K562 (cell line): ENCODE measurements around the gene GABPB1. TPM values are rescaled to one million over a fixed set of nuclear protein-coding genes. Genes with fewer than 3 reads are reported as not detected.

ENCODE experiments used
- ATAC-seq: fragments of 200-7000 bp; cut with Tn5 transposase; 3 replicates; pipeline ENCODE4 v1.9.1; 2020; ENCODE audit warnings: moderate library complexity
- BruUV-seq: library from RNA; stranded (reverse); fragments of 400-500 nt; replicated peaks from 2 replicates; lab custom pipeline; 2021; lab: Mats Ljungman, UMichigan
- CTCF ChIA-PET: fragments of 300-600 bp; formaldehyde crosslinking; extraction: SDS; loops from one replicate; lab custom pipeline; 2021; ENCODE audit warnings: low intra/inter-chr PET ratio; lab: Yijun Ruan, JAX
- POLR2A ChIA-PET: fragments of 300-600, 350-650 bp; sonication (Branson Sonifier 250); formaldehyde crosslinking; extraction: SDS; loops from one replicate; lab custom pipeline; 2021; ENCODE audit warnings: antibody characterized with exemption, inconsistent platforms; lab: Yijun Ruan, JAX
- DNase-seq, 4 experiments: peaks; one replicate each; pipeline versions ENCODE4 v3.0.0 to v3.0.0-alpha.2; 2011 to 2018; ENCODE audit warnings: low spot score in 3 of 4, mixed read lengths in 3 of 4; ENCODE audit errors: extremely low read depth in 1 of 4
- FAIRE-seq: peaks from 2 replicates; lab custom pipeline; 2011; peaks lifted over from hg19 to GRCh38; lab: Jason Lieb, UNC
- H2AFZ ChIP-seq: 2 replicates; pipeline ENCODE4 v1.6.0; 2011; ENCODE audit warnings: low read depth, low read length, control low read depth, inconsistent platforms
- H3K27ac ChIP-seq: fragments of 200-600 bp; 3 replicates; pipeline ENCODE4 v1.8.0; 2011; ENCODE audit warnings: low read depth, mild to moderate bottlenecking, control low read depth, inconsistent platforms, low read length, moderate library complexity, mixed read lengths; ENCODE audit errors: extremely low read depth
- H3K27me3 ChIP-seq, 2 experiments: fragments of 300-600 bp in 1 of 2; 2 replicates in 1 of 2; 3 replicates in 1 of 2; pipeline versions ENCODE4 v1.6.0 to v1.8.0; 2011; ENCODE audit warnings: inconsistent platforms in 2 of 2, low read length in 2 of 2, mild to moderate bottlenecking in 1 of 2, mixed read lengths in 1 of 2, moderate library complexity in 1 of 2; ENCODE audit not compliant: control insufficient read depth in 2 of 2, insufficient read depth in 2 of 2
- H3K36me3 ChIP-seq: fragments of 300-600 bp; 3 replicates; pipeline ENCODE4 v1.8.0; 2011; ENCODE audit warnings: mild to moderate bottlenecking, low read length, inconsistent platforms; ENCODE audit not compliant: control insufficient read depth, insufficient read depth
- H3K4me1 ChIP-seq, 2 experiments: fragments of 200-600 bp in 1 of 2; replicated peaks in 1 of 2; 2 replicates in 1 of 2; 3 replicates in 1 of 2; pipeline versions ENCODE4 v1.5.1 to v1.8.0; 2011; ENCODE audit warnings: inconsistent platforms in 2 of 2, low read length in 2 of 2, mild to moderate bottlenecking in 1 of 2, mixed read lengths in 1 of 2, moderate library complexity in 1 of 2; ENCODE audit not compliant: control insufficient read depth in 2 of 2, insufficient read depth in 2 of 2
- H3K4me2 ChIP-seq: 2 replicates; pipeline ENCODE4 v1.6.1; 2011; ENCODE audit warnings: low read length, control low read depth, inconsistent platforms, mixed read lengths; ENCODE audit not compliant: insufficient read depth
- H3K4me3 ChIP-seq: fragments of 200-600 bp; sonication (generic), shearing (Covaris generic); 2 replicates; pipeline ENCODE4 v1.5.1; 2016; ENCODE audit warnings: control low read depth, inconsistent platforms
- H3K79me2 ChIP-seq: fragments of 200-600 bp; 3 replicates; pipeline ENCODE4 v1.8.0; 2011; ENCODE audit warnings: low read length, inconsistent platforms; ENCODE audit not compliant: control insufficient read depth, insufficient read depth
- H3K9ac ChIP-seq, 2 experiments: 2 replicates each; pipeline versions ENCODE4 v1.6.0 to v1.6.1; 2011; ENCODE audit warnings: low read depth in 2 of 2, low read length in 2 of 2, control low read depth in 1 of 2, inconsistent platforms in 1 of 2, mild to moderate bottlenecking in 1 of 2, mixed read lengths in 1 of 2; ENCODE audit not compliant: insufficient read depth in 1 of 2
- H3K9me1 ChIP-seq: one replicate; pipeline ENCODE4 v1.6.0; 2011; ENCODE audit warnings: inconsistent platforms, mild to moderate bottlenecking, low read length, moderate library complexity; ENCODE audit not compliant: control insufficient read depth, insufficient read depth
- H3K9me3 ChIP-seq: replicated peaks from 2 replicates; pipeline ENCODE4 v1.5.1; 2011; ENCODE audit warnings: low read depth, low read length, inconsistent platforms; ENCODE audit not compliant: control insufficient read depth, insufficient read depth
- H4K20me1 ChIP-seq: replicated peaks from 2 replicates; pipeline ENCODE4 v1.6.1; 2011; ENCODE audit warnings: low read length, inconsistent platforms, mixed read lengths; ENCODE audit not compliant: control insufficient read depth, insufficient read depth
- CAMTA2 ChIP-seq: fragments of 250-450 bp; sonication (Bioruptor Pico); conservative IDR thresholded peaks from 2 replicates; pipeline ENCODE4 v1.5.1; 2022
- CBX5 ChIP-seq: IDR thresholded peaks from 2 replicates; pipeline ENCODE4 v1.6.1; 2014; ENCODE audit warnings: low read depth, borderline replicate concordance
- CBX8 ChIP-seq: fragments of 200-600 bp; sonication (generic); IDR thresholded peaks from 2 replicates; pipeline ENCODE4 v1.6.1; 2012; ENCODE audit warnings: borderline replicate concordance, mixed run types, low read depth, mild to moderate bottlenecking, moderate library complexity, mixed read lengths, low read length, control low read depth, inconsistent platforms; ENCODE audit not compliant: poor library complexity, severe bottlenecking; ENCODE audit errors: extremely low read depth
- CEBPB ChIP-seq: fragments of 450-650 bp; IDR thresholded peaks from 2 replicates; pipeline ENCODE4 v1.6.1; 2016; ENCODE audit warnings: missing genetic modification characterization, missing compliant biosample characterization
- EHMT2 ChIP-seq: fragments of 450-650 bp; IDR thresholded peaks from 2 replicates; pipeline ENCODE4 v1.6.1; 2018; ENCODE audit warnings: antibody characterized with exemption
- NFRKB ChIP-seq: fragments of 450-650 bp; IDR thresholded peaks from 2 replicates; pipeline ENCODE4 v1.6.1; 2016; ENCODE audit warnings: low read depth
- POLR2H ChIP-seq: IDR thresholded peaks from 2 replicates; pipeline ENCODE4 v1.6.1; 2016; ENCODE audit warnings: missing genetic modification characterization, low read depth, mild to moderate bottlenecking, control low read depth, missing compliant biosample characterization, moderate library complexity
- RBM15 ChIP-seq: fragments of 200-400 bp; formaldehyde crosslinking; IDR thresholded peaks from 2 replicates; pipeline ENCODE4 v1.6.1; 2018; ENCODE audit warnings: mild to moderate bottlenecking, low read length, moderate library complexity; ENCODE audit not compliant: insufficient read depth
- TAF1 ChIP-seq: IDR thresholded peaks from 2 replicates; pipeline ENCODE4 v1.6.1; 2011; ENCODE audit warnings: mild to moderate bottlenecking, low read length, moderate library complexity; ENCODE audit not compliant: insufficient read depth, control insufficient read depth, severe bottlenecking; ENCODE audit errors: extremely low read depth
- TRIM24 ChIP-seq, 2 experiments: fragments of 450-650 bp; IDR thresholded peaks; 2 replicates each; pipeline ENCODE4 v1.6.1; 2016
- TRIM28 ChIP-seq: fragments of 450-650 bp; IDR thresholded peaks from 2 replicates; pipeline ENCODE4 v1.6.1; 2017
- ZHX1 ChIP-seq: fragments of 150-350 bp; conservative IDR thresholded peaks from 2 replicates; pipeline ENCODE4 v1.6.1; 2014; ENCODE audit warnings: low read length
- ZNF175 ChIP-seq: fragments of 200-800 bp; sonication (Bioruptor generic); IDR thresholded peaks from 2 replicates; pipeline ENCODE4 v1.6.1; 2016; ENCODE audit warnings: low read depth, mild to moderate bottlenecking, missing genetic modification characterization, missing compliant biosample characterization
- ZNF232 ChIP-seq: sonication (generic); formaldehyde crosslinking; IDR thresholded peaks from 2 replicates; pipeline ENCODE4 v1.8.0; 2022; ENCODE audit warnings: mild to moderate bottlenecking, missing genetic modification reagents
- ZNF354B ChIP-seq: fragments of 250-450 bp; sonication (Bioruptor Pico); IDR thresholded peaks from 2 replicates; pipeline ENCODE4 v1.4.0; 2020
- ZNF766 ChIP-seq: fragments of 200-800 bp; sonication (Bioruptor generic); conservative IDR thresholded peaks from 2 replicates; pipeline ENCODE4 v1.6.1; 2016; ENCODE audit warnings: missing genetic modification characterization, missing compliant biosample characterization
- WGBS: fragments of 100-300 bp; shearing (Covaris generic); methylation state at CpG from one replicate; pipeline ENCODE4 v1.1.6; 2016; ENCODE audit warnings: low coverage, mixed read lengths; ENCODE audit not compliant: insufficient coverage; ENCODE audit errors: missing lambda C conversion rate; 5-methylcytosine and 5-hydroxymethylcytosine counted together
- in situ Hi-C: fragments of 300-500 bp; cut with MboI; formaldehyde crosslinking; loops from 4 replicates; pipeline ENCODE4 v1.15.0; 2018; ENCODE audit warnings: inconsistent platforms, mixed read lengths
- intact Hi-C: fragments of 100-400 bp; cut with micrococcal nuclease; formaldehyde crosslinking; loops from 2 replicates; pipeline ENCODE4 v1.14.2; 2022
- polyA plus RNA-seq, 8 experiments: library from polyadenylated mRNA; depleted of rRNA in 4 of 8; stranded (reverse) in 5 of 8; unstranded in 3 of 8; fragments of >200 nt; fragmentation: Nextera tagmentation in 2 of 8; fragmentation: Illumina TruSeq in 1 of 8; extraction: Ambion mirVana in 2 of 8; extraction: Trizol in 1 of 8; gene quantifications; 2 replicates each; pipeline versions ENCODE4 v1.2.1 to v1.2.3, GENCODE V29; 2011 to 2014; ENCODE audit warnings: inconsistent platforms in 1 of 8, missing spikeins in 1 of 8
- total RNA-seq, 7 experiments: library from RNA; depleted of rRNA in 6 of 7; stranded (reverse); fragments of >200 nt in 6 of 7; fragmentation: Illumina TruSeq in 2 of 7; extraction: Trizol in 2 of 7; gene quantifications; 2 replicates each; pipeline versions ENCODE4 v1.2.1 to v1.2.3, GENCODE V29; 2011 to 2021; ENCODE audit warnings: low replicate concordance in 1 of 7

The GABPB1 gene
- total and polyA plus RNA-seq, 9 of the 15 experiments (the other 6 are each of a cell fraction or from before 2014, with no cell fraction given) = 11.8 to 42.3 (median 33.2) TPM

GRCh38 chr15:50355980-50356379 lies 982 bp upstream of the GABPB1 start:
- DNase-seq (no peak), ATAC-seq (no peak)
- peaks cover 9 to 14% of the 10 kb centered on the region in 2 experiments; a peak in 4 of 5 replicates for H3K4me1 ChIP-seq
- in situ Hi-C loops = loop anchor here (10.0 kb wide), 1 partner anchor 549 kb away; the partner anchor contains the start of gene AP4E1
- H3K27me3 ChIP-seq = no peaks in the 10 kb centered on the region
- H3K9me1 ChIP-seq = no peaks in the 10 kb centered on the region
- H3K4me2 ChIP-seq = peak overlapping the region; percentile 95
- intact Hi-C loops = loop anchor here (2.0 to 10.0 kb wide), 2 partner anchors 69 to 549 kb away; partner anchors contain the start of genes AP4E1 and USP8
- BruUV-seq = no TSS peak
- TF ChIP-seq ZNF175 (CRISPR knock-in tag) (no peak), RBM15 (no peak), CBX5 (no peak), ZHX1 (no peak), TRIM28 (no peak), ZNF766 (CRISPR knock-in tag) (no peak), ZNF232 (CRISPR knock-in tag) (no peak), TRIM24 (IDR thresholded peaks at IDR 0.05) (no peak), CBX8 (no peak), CAMTA2 (CRISPR knock-in tag) (no peak), POLR2H (0 out of 2 replicates have a peak, but pooled peaks have one; percentile 7), EHMT2 (no peak), ZNF354B (CRISPR knock-in tag) (peak; percentile 13; the same call in 1 of the 2 replicates), CEBPB (tag) (no peak), NFRKB (no peak), TAF1 (peak; percentile 21)
- TF ChIP-seq, all 486 proteins: peak for 3
- ChIA-PET CTCF (no interaction called here), POLR2A (interaction anchor here (0.6 to 2.2 kb wide), 9 partner anchors 9 to 78 kb away, joined by 3 to 11 read pairs (median 5); partner anchors contain the start of gene USP8)
- 0% methylated on average over 2 of the region's 2 CpGs for WGBS
- Histone ChIP-seq H3K27ac (peak overlapping the region; percentile 96), H3K36me3 (peaks cover 51% of the 10 kb centered on the region), H4K20me1 (0 out of 2 replicates have a peak, but pooled peaks cover 9% of the 10 kb centered on the region), H3K9ac (peak overlapping the region; percentile 99 to 100; a peak in 3 of 4 replicates), H3K9me3 (no peaks in the 10 kb centered on the region), H3K79me2 (peaks cover 85% of the 10 kb centered on the region), H3K4me3 (peak overlapping the region; percentile 89), H2AFZ (0 out of 2 replicates have a peak overlapping the region, but pooled peaks have one; percentile 99)
- no peak for FAIRE-seq
